Activated CD8-positive, alpha-beta memory T cell treated with anti-CD3 and anti-CD28 coated beads, Interleukin-2, amount 50 U/mL, for 48 hours (primary cell): ENCODE measurements around the gene SDC4.
A peak's percentile ranks its signal among the peaks of the same experiment; 100 is the strongest.

ENCODE experiments used
- DNase-seq: peaks from one replicate; pipeline ENCODE4 v3.0.0-alpha.2; 2020

Gene SDC4

DNA sequence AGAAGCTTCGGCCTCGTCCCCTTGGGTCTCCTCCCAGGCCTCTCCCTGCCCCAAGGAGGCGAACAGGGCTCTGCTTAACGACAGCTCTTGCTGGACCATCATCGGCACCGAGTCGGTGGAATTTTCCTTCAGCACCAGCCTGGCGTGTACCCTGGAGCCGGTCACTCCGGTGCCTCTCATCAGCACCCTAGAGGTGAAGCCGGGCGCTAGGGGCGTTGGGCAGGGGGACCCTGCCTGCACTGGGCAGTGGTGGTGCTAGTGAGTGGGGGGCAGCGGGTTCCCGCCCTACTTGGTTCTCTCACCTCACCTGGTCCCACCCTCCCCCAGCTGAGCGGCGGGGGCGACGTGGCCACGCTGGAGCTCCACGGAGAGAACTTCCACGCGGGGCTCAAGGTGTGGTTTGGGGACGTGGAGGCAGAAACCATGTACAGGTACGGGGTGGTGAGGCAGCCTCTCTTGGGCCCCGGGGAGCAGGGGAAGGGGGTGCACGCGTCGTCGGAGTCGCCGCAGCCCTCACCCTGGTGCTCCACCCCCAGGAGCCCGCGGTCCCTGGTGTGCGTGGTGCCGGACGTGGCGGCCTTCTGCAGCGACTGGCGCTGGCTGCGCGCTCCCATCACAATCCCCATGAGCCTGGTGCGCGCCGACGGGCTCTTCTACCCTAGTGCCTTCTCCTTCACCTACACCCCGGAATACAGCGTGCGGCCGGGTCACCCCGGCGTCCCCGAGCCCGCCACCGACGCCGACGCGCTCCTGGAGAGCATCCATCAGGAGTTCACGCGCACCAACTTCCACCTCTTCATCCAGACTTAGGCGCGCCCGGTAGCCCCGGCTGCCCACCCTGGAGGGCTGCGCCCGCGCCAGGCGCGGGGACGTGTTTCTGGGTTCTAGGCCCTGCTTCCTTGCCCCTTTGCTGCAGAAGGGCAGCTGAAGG lies 31.8 kb downstream of the SDC4 start:
- no peak for DNase-seq

DNA sequence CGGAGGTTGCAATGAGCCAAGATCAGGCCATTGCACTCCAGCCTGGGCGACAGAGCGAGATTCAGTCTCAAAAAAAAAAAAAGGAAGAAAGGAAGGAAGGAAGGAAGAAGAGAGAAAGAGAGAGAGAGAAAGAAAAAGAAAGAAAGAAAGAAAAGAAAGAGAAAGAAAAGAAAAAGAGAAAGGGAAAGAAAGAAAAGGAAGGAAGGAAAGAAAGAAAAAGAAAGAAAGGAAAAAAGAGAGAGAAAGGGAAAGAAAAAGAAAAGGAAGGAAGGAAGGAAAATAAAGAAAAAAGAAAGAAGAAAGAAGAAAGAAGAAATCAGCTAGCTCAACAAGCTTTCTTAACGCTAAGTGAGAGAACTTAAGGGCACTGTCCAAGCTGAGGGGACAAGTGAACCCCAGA lies 32.6 kb downstream of the SDC4 start:
- DNase-seq = no peak

DNA sequence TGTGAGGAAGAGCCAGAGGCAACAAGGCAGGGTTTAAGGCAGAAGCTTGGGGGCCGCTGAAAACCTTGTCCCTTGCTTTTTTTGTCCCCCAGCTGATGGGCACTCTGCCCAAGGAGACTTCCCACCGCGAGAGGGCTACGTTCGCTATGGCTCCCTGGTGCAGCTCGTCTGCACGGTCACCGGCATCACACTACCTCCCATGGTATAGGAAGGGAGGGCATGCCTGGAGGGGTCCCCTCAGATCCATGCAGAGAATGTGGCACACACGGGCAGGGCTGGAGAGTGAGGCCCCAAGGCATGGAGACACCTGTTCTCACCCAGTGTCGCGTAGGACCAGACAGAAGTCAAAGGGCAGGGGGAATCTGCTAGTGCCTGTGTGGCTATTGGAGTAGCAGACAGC lies 34.3 kb downstream of the SDC4 start:
- DNase-seq = no peak

DNA sequence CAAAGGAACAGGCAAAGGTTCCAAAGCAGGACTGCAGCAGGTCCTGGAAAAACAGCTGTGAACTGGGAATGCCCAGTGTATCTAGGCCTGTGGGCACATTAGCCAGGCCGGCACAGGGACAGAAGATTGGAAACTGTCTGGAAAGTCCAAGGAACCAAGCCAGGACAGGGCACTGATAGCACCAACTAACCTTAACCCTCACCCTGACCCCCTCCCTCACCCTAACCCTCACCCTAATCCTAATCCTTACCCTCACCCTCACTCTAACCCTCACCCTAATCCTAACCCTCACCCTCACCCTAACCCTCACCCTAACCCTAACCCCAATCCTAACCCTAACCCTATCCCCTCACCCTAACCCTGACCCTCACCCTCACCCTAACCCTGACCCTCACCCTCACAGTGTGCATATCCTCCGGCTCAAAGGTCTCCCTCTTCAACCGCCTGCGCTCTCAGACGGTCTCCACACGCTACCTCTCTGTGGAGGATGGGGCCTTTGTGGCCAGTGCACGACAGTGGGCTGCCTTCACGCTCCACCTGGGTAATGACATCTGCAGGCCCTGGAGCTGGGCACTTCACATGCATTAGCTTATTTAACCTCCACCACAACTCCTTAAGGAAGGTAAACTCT lies 35.0 kb downstream of the SDC4 start:
- DNase-seq = no peak

DNA sequence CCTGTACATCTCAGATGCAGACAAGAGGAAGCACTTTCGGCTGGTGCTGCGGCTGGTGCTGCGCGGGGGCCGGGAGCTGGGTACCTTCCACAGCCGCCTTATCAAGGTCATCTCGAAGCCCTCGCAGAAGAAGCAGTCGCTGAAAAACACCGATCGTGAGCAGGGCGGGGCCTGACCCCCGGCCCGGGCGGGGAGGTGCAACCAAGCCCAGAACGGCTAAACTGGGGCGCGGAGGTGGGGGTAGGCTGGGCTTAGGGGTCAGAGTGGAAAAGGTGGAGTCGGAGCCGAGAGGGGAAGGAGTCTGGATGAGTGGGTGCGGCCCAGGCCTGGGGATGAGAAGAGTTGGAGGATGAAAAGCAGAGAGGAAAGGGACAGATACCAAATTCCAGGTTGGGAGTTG lies 36.0 kb downstream of the SDC4 start:
- no peak for DNase-seq

DNA sequence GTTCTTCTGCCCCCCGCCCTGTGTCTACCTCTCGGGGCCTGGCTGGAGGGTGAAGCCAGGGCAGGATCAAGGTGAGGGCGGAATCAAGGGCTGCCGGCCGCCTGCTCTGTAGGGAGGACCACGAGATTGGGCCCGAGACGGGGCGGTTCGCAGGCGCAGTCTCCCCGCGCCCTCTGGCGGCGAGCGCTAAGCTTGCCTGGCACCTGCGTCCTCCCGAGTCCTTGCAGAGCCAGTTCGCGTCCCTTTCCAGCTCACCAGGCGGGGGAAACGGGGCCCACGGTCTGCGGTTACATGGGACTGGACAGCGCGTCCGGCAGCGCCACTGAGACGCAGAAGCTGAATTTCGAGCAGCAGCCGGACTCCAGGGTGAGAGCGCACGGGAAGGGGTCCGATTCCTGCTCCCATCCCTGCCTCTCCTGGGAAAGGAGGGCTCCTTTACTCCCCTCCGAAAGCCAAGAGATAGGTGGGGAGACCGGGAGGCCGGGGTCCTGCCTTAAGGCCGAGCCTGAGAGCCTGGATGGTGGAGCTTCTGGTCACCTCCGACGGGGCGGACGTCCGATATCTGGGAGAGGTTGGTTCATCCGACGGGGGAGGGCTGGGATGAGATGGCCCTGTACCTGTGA lies 36.5 kb downstream of the SDC4 start:
- peak; percentile 90 for DNase-seq

DNA sequence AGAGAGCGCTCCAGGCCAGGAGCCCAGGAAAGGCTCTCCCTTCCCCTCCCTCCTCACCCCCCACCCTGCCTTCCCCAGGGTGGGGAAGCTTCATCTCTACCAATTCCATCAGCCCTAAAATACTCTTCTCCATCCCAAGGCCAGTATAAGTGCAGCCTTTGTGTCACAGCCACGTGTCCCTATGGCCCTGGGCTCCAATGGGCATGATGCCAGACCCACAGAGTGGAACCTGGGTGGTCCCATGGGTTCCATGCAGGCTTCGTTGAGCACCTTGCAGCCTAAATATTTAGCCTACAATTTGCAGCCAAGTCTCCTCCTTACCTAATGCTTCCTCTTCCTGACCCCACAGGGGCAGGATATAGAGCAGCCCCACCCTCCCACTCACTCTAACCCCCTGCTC lies 39.1 kb downstream of the SDC4 start:
- DNase-seq = no peak

DNA sequence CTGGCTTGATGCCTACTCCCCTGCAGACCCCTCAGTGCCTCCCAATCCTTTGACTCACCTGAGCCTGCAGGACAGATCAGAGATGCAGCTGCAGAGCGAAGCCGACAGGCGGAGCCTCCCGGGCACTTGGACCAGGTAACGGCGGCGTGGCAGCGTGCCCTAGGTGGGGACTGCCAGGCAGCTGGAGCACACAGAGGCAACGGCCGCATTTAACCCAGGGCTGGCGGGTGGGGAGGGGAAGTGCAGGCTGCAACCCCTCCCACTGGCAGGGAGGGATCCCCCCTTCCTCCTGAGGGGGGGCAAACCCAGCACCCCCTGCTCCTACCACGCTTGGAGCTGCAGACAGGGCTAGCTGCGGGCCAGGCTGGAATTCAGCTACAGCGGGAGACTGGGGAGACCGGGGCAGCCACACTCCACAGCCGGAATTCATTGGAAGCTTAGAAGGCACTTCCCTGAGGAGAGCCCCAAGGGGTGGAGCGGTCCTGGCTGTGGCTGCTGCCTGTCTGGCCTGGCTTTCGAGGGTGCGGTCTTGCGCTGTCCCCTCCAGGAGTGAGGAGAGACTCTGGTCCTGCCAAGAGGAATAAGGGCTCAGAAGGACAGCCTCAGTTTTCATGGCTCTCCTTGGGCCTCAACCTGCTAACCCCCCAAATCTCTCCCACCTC lies 40.0 kb downstream of the SDC4 start, which contains the start of gene MATN4:
Gene MATN4, minus strand, starts transcription at position 183 of the 662 bp plus-strand sequence. CDS start 2,717 bp downstream, outside the sequence.
- DNase-seq = no peak

DNA sequence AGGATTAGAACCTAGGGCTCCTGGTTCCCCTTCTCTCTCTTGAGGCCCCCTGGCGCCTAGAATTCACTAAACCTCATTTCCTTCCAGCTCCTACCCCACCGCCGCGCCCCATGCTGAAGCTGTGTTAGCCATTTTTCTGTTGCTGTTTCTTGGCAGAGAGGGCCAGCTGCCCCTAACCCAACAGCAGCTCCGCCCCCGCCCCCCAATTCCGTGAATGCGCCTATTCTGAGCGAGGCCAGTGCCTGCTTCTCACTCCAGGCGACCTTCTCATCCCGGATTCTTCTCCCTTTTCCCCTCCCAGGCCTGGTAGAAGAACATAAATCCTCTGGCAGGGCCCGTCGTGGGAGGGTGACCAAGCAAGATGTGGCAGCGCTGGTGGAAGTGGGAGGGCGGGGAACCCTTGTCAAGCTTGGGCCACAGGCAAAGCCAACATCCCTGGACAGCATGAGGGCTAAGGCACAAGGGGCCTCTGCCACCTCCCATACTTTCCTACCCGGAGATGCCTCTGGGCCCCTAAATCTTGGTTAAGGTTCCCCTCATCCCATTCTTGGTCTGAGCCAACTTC lies 41.1 kb downstream of the SDC4 start:
- DNase-seq = no peak

DNA sequence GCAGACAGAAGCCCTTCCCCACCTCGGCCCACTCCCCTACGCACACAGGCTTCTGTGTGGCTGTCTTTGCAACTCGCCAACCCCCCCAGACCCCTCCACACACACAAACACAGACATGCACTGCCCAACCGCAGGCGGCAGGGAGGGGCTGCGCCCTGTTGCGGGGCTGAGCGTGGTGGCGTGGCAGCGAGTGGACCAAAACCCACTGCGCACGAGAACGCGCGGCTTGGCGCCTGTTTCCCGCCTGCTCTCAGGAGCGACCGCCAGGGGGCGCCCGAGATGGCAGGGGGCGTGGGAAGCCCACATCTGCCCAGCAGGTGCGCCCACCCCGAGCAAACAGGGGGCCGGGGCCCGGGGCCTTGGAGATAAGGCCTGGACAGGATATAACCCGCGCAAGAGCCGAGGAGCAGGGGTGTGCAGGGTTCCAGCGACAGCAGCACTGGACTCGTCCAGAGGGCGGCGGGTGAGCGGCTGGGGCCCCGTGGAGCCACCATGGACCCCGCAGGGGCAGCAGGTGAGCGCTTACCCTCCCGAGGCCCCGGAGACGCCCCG lies 41.7 kb downstream of the SDC4 start, which contains the start of gene RBPJL:
Gene RBPJL, plus strand, starts transcription at position 410 of the 552 bp plus-strand sequence. Its CDS starts 83 bp downstream, at position 493.
- DNase-seq = peak; percentile 90

DNA sequence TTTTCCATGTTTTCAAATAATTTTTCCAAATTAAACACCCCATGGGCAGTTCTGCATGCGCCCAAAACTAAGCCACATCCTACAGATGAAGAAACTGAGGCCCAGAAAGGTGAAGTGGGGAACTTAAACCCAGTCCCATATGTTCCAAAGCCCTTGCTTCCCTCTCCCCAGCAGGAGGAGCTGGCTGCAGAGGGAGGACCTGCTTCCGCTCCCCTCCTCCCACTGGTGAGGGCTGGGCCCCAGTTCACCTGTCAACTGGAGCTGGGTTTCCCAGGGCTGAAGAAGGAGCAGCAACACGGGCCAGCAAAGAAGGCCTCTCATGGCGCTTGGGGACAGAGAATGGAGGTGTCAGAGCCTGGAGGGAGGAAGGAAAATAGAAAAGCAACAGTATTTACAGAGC lies 43.0 kb downstream of the SDC4 start:
- DNase-seq = no peak

DNA sequence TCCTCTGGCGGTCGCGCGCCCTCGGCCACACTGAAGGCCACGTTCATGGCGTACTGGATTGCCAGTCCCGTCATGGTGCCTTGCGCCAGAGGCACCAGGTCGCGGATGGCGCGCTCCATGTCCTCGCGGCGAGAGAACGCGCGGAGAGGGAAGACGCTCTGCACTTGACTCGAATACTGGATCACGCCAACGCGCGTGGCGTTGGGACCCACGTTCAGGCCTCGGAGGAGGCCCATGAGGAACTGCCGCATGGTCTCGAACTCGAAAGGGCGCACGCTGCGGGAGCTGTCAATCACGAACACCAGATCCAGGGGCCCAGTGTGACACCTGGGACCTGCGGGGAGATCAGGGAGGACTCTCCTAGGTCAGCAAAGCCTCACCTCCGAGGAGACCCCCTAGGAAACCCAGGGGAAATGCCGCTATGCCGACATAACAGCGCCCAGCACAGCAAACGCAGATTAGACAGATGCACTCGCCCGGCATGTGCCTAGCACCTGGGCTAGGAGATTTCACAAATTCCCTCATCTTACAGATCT lies 43.7 kb downstream of the SDC4 start:
- no peak for DNase-seq

DNA sequence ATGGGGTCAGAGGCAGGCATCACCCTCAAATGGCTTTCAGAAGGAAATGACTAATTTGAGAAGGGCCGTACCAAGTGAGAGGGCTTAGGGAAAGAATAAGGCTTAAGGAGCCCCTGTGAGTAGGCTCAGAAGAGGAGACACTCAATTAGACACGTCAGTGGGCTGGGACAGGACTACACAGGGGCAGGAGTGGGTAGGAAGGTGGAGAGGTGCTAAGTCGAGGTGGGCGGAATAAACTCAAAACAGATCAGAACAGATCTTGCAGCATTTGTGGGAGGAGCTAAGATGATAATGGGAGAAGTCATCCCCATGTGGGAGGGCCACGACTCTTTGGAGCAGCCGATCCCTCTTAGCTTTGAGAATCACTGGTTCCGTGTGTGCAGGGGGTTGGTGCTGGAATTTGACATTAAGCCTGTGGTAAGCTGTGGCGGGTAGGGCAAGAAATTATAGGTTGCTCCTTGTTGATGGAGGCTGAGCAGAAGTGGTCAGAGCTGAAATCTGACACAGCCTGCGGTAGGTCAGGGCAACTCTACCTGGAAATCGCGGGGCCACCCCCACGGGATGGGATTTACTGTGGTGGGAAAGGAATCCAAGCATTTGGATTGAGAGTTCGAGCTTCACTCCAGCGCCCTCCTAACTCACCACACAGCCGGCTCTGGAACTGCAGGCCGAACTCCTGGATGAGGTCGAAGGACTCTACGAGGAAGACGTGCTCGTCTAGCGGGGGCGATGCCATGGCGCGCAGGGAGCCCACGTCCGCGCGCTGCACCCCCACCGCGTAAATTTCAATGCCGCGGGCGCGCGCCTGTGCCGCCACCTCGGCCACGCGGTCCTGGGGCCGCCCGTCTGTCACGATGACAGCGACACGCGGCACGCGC lies 44.4 kb downstream of the SDC4 start:
- DNase-seq = no peak

DNA sequence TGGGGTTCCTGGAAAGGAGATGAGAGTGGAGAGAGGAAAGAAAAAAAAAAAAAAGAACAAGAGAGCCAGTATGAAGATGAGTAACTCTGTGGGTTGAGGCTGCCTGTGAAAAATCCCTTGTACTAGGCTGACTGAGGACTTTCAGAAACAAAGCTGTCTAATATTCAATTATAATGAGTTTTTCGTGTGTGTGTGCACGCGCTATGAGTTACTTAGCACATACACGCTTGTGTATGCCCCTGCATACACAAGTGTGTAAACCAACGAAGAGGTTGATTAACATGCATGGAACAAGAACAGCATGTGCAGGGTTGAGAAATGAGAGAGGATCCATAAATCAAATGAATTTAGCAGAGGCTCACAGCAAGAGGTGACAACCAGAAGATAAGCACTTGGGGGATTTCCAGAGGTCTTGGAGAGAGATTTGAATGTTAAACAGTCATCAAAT lies 46.4 kb downstream of the SDC4 start:
- no peak for DNase-seq

DNA sequence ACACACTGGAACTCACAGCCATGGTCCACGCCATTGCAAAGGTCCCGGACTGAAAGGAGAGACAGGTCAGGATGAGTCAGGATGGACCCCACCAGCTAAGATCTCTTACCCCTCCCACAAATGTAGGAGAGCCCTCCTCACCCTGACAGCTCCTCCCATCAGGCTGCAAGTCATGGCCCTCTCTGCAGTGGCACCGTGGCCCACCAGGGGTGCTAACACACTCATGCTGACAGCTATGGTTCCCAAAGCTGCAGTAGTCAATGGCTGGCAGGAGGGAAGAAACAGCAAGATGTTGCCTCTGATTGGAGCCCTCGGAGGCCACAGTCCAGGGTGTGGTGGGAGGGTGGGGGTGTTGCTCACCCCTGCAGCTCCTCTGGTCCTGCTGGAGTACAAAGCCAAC lies 47.3 kb downstream of the SDC4 start:
- peak; percentile 75 for DNase-seq

DNA sequence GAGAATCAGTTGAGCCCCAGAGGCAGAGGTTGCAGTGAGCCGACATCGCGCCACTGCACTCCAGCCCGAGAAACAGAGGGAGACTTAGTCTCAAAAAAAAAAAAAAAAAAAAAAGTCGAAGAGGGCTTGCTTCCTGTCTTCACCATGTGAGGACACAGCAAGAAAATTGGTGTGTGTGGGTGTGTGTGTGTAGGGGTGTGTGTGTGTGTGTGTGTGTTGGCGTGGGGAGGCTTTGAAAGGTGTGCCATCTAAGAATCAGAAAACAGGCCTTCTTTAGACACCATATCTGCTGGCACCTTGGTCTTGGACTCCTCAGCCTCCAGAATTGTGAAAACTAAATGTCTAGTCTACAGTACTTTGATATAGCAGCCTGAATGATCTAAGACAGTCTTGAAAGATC lies 48.4 kb downstream of the SDC4 start:
- no peak for DNase-seq

DNA sequence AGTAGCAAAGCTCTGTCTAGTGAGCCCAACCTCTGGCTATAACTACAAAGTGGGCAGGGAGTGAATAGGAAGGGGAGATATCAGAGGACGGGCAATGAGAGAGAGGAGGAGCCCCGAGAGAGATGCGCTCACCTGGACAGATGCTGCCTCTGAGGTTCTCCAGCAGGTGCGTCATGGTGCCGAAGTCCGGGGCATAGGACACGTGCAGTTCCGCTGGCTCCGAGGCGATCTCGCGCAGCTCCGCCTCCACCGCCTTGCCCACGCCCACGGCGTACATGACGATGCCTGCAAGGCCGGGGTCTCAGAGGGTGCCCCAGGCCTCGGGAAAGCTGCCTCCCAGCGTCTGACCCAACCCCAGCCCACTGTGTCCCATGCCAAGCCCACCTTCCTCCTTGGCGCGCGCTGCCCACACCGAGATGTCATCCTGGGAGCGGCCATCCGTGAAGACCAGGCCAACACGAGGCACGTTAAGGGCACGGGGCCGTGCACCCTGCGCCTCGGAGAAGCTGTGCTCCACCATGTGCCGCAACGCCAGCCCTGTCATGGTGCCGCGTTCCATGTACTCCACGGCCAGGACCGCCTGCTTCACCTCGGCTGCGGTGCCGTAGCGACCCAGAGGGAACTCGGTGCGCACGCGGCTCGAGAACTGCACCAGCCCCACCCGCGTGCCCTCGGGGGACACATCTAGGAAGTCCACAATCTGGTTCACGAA lies 50.3 kb downstream of the SDC4 start:
- DNase-seq = no peak

DNA sequence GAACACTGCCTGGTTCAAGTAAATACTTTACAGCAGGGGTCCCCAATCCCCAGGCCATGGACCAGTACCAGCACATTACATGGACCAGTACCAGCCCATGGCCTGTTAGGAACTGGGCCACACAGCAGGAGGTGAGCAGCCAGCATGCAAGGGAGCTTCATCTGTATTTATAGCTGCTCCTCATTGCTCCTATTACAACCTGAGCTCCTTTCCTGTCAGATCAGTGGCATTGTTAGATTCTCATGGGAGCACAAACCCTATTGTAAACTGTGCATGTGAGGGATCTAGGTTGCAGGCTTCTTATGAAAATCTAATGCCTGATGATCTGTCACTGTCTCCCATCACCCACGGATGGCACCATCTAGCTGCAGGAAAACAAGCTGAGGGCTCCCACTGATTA lies 53.6 kb downstream of the SDC4 start:
- DNase-seq = no peak

DNA sequence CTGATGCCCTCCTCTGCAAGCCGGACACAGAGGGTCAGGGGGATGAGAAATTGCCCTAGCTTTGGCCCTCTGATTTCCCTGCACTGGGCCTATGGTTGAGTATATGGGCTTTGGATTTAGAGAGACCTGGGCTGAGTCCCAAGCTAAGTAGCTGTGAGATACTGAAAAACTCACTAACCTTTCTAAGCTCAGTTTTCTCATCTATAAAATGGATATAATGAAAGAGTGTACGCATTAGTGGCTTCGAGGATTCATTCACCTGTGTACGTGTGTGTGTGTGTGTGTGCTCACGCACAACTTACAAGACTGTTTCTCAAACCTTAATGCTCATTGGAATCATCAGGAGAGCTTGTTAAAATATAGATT lies 54.2 kb downstream of the SDC4 start:
- DNase-seq = no peak
